H1 (cell line): Measurements from ENCODE around the gene ATP9B. TPM values are rescaled to one million over a fixed set of nuclear protein-coding genes. Genes with fewer than 3 reads are reported as not detected.

ENCODE experiments used
- CTCF ChIA-PET: fragments of 300-600 bp; sonication (Branson Sonifier 250); formaldehyde crosslinking; loops from one replicate; lab custom pipeline; 2021; ENCODE audit not compliant: partially characterized antibody; lab: Charles Lee
- POLR2A ChIA-PET: fragments of 300-600 bp; sonication (Branson Sonifier 250); formaldehyde crosslinking; loops from one replicate; lab custom pipeline; 2021; ENCODE audit warnings: inconsistent platforms; ENCODE audit not compliant: partially characterized antibody; lab: Charles Lee
- DNase-seq, 2 experiments: peaks; one replicate each; pipeline versions ENCODE4 v3.0.0 to v3.0.0-alpha.2; 2010 to 2022; ENCODE audit warnings: low spot score in 2 of 2, low read depth in 1 of 2, mixed read lengths in 1 of 2
- FAIRE-seq: peaks from 2 replicates; lab custom pipeline; 2011; peaks lifted over from hg19 to GRCh38; lab: Jason Lieb, UNC
- H2AFZ ChIP-seq: 2 replicates; pipeline ENCODE4 v1.8.1; 2012; ENCODE audit warnings: low read length, inconsistent platforms
- H2AK5ac ChIP-seq: 2 replicates; pipeline ENCODE4 v1.6.1; 2013; ENCODE audit warnings: low read depth, low read length
- H2BK120ac ChIP-seq: replicated peaks from 2 replicates; pipeline ENCODE3; 2013; ENCODE audit warnings: low read depth, low read length, inconsistent platforms
- H2BK12ac ChIP-seq: 2 replicates; pipeline ENCODE4 v1.6.1; 2013; ENCODE audit warnings: low read depth, low read length
- H2BK15ac ChIP-seq: 2 replicates; pipeline ENCODE4 v1.6.1; 2013; ENCODE audit warnings: low read length
- H2BK20ac ChIP-seq: 2 replicates; pipeline ENCODE4 v1.6.1; 2013; ENCODE audit warnings: low read length
- H2BK5ac ChIP-seq: 2 replicates; pipeline ENCODE4 v1.6.1; 2013; ENCODE audit warnings: low read depth, low read length
- H3K14ac ChIP-seq: 2 replicates; pipeline ENCODE4 v1.6.1; 2013; ENCODE audit warnings: inconsistent platforms; ENCODE audit not compliant: insufficient read length
- H3K18ac ChIP-seq: 2 replicates; pipeline ENCODE4 v1.6.1; 2013; ENCODE audit warnings: low read length; ENCODE audit errors: extremely low read depth
- H3K23ac ChIP-seq: 2 replicates; pipeline ENCODE4 v1.6.1; 2013; ENCODE audit warnings: inconsistent platforms; ENCODE audit not compliant: insufficient read length
- H3K23me2 ChIP-seq: 2 replicates; pipeline ENCODE4 v1.6.1; 2013; ENCODE audit warnings: low read depth, low read length
- H3K27ac ChIP-seq: 2 replicates; pipeline ENCODE4 v1.6.1; 2011; ENCODE audit warnings: low read depth, low read length, inconsistent platforms
- H3K27me3 ChIP-seq, 4 experiments: replicated peaks in 1 of 4; 1 replicate in 1 of 4; 2 replicates in 3 of 4; pipeline versions ENCODE4 v1.6.1 to v1.8.1; 2011 to 2013; ENCODE audit warnings: low read length in 3 of 4, mild to moderate bottlenecking in 3 of 4, inconsistent platforms in 2 of 4, mixed read lengths in 2 of 4, moderate library complexity in 1 of 4; ENCODE audit not compliant: control insufficient read depth in 3 of 4, insufficient read depth in 3 of 4; ENCODE audit errors: extremely low read depth in 1 of 4
- H3K36me3 ChIP-seq, 4 experiments: 2 replicates each; pipeline versions ENCODE4 v1.6.1 to v1.8.1; 2011 to 2013; ENCODE audit warnings: mild to moderate bottlenecking in 4 of 4, low read length in 3 of 4, moderate library complexity in 2 of 4, control low read depth in 1 of 4, inconsistent platforms in 1 of 4; ENCODE audit not compliant: insufficient read depth in 4 of 4, control insufficient read depth in 2 of 4
- H3K4ac ChIP-seq: replicated peaks from 2 replicates; pipeline ENCODE3; 2013; ENCODE audit warnings: low read length, low read depth, mixed read lengths, inconsistent platforms; ENCODE audit not compliant: insufficient read length
- H3K4me1 ChIP-seq, 4 experiments: replicated peaks in 1 of 4; 1 replicate in 1 of 4; 2 replicates in 3 of 4; pipeline versions ENCODE4 v1.6.1 to v1.8.1; 2011 to 2013; ENCODE audit warnings: low read length in 3 of 4, inconsistent platforms in 2 of 4, mixed read lengths in 1 of 4; ENCODE audit not compliant: insufficient read depth in 4 of 4, control insufficient read depth in 3 of 4
- H3K4me2 ChIP-seq, 2 experiments: 2 replicates each; pipeline versions ENCODE4 v1.6.1 to v1.8.1; 2011 to 2013; ENCODE audit warnings: low read depth in 2 of 2, low read length in 2 of 2, control low read depth in 1 of 2, inconsistent platforms in 1 of 2, mild to moderate bottlenecking in 1 of 2; ENCODE audit not compliant: insufficient read depth in 1 of 2
- H3K4me3 ChIP-seq, 4 experiments: fragments of 200-600, 300-600 bp in 1 of 4; sonication (generic), shearing (Covaris generic), sonication (Bioruptor Twin) in 1 of 4; 2 replicates each; pipeline versions ENCODE4 v1.5.1 to v1.8.1; 2011 to 2016; ENCODE audit warnings: low read length in 4 of 4, low read depth in 3 of 4, control low read depth in 2 of 4, inconsistent platforms in 2 of 4, mild to moderate bottlenecking in 2 of 4, mixed read lengths in 1 of 4, moderate library complexity in 1 of 4; ENCODE audit not compliant: insufficient read depth in 2 of 4; ENCODE audit errors: extremely low read depth in 1 of 4
- H3K56ac ChIP-seq: replicated peaks from 2 replicates; pipeline ENCODE3; 2013; ENCODE audit warnings: low read depth, mild to moderate bottlenecking, mixed read lengths, low read length, inconsistent platforms; ENCODE audit not compliant: insufficient read length
- H3K79me1 ChIP-seq: 2 replicates; pipeline ENCODE4 v1.6.1; 2013; ENCODE audit warnings: low read depth, low read length, control low read depth
- H3K79me2 ChIP-seq, 2 experiments: 2 replicates each; pipeline versions ENCODE4 v1.6.1 to v1.8.1; 2012 to 2013; ENCODE audit warnings: low read length in 2 of 2, mild to moderate bottlenecking in 2 of 2, inconsistent platforms in 1 of 2; ENCODE audit not compliant: insufficient read depth in 2 of 2, control insufficient read depth in 1 of 2
- H3K9ac ChIP-seq, 4 experiments: replicated peaks in 1 of 4; 1 replicate in 1 of 4; 2 replicates in 3 of 4; pipeline versions ENCODE4 v1.6.1 to v1.8.1; 2011 to 2013; ENCODE audit warnings: low read depth in 3 of 4, low read length in 3 of 4, control low read depth in 2 of 4, mild to moderate bottlenecking in 2 of 4, moderate library complexity in 2 of 4, inconsistent platforms in 1 of 4; ENCODE audit errors: extremely low read depth in 1 of 4
- H3K9me3 ChIP-seq, 2 experiments: 2 replicates each; pipeline versions ENCODE4 v1.6.1 to v1.8.1; 2012 to 2013; ENCODE audit warnings: mild to moderate bottlenecking in 2 of 2, moderate library complexity in 2 of 2, control low read depth in 1 of 2, inconsistent platforms in 1 of 2, low read depth in 1 of 2, low read length in 1 of 2, mixed read lengths in 1 of 2; ENCODE audit not compliant: insufficient read depth in 2 of 2
- H4K20me1 ChIP-seq, 2 experiments: replicated peaks in 1 of 2; 2 replicates each; pipeline versions ENCODE3 to v1.8.1; 2011 to 2013; ENCODE audit warnings: inconsistent platforms in 2 of 2, low read length in 2 of 2, mild to moderate bottlenecking in 1 of 2; ENCODE audit not compliant: insufficient read depth in 2 of 2, control insufficient read depth in 1 of 2
- H4K5ac ChIP-seq: 2 replicates; pipeline ENCODE4 v1.6.1; 2013; ENCODE audit warnings: low read length, low read depth, mixed read lengths, inconsistent platforms; ENCODE audit not compliant: insufficient read length
- H4K8ac ChIP-seq: 2 replicates; pipeline ENCODE4 v1.8.0; 2013; ENCODE audit warnings: mild to moderate bottlenecking, moderate library complexity, low read length, inconsistent platforms; ENCODE audit not compliant: insufficient read depth; ENCODE audit errors: extremely low read depth
- H4K91ac ChIP-seq: replicated peaks from 2 replicates; pipeline ENCODE3; 2013; ENCODE audit warnings: low read length, mixed read lengths, inconsistent platforms; ENCODE audit not compliant: insufficient read length
- CHD1 ChIP-seq: IDR thresholded peaks from 2 replicates; pipeline ENCODE4 v1.6.1; 2012; ENCODE audit warnings: low read depth, low read length, improper control_type of control experiment
- EZH2 ChIP-seq: fragments of 200-600 bp; sonication (generic); IDR thresholded peaks from 2 replicates; pipeline ENCODE4 v1.7.1; 2012; ENCODE audit warnings: low read depth, mild to moderate bottlenecking, moderate library complexity, low read length, inconsistent platforms; ENCODE audit not compliant: severe bottlenecking
- KDM4A ChIP-seq: IDR thresholded peaks from one replicate; pipeline ENCODE4 v1.7.1; 2012; ENCODE audit warnings: low read depth, mild to moderate bottlenecking, moderate library complexity, low read length, inconsistent platforms; ENCODE audit not compliant: severe bottlenecking
- SUZ12 ChIP-seq: fragments of 200-600 bp; sonication (generic); IDR thresholded peaks from 2 replicates; pipeline ENCODE4 v1.6.1; 2012; ENCODE audit warnings: mild to moderate bottlenecking, inconsistent platforms, low read length, moderate library complexity, mixed read lengths
- ZNF274 ChIP-seq: IDR thresholded peaks from 2 replicates; pipeline ENCODE4 v1.7.0; 2012; ENCODE audit warnings: low read length, borderline replicate concordance; ENCODE audit errors: extremely low read depth
- WGBS, 2 experiments: shearing (Covaris generic) in 1 of 2; methylation state at CpG; one replicate each; pipeline versions ENCODE4 v1.1.6 to v1.1.7; 2013 to 2015; ENCODE audit warnings: low lambda C conversion rate in 2 of 2, mixed read lengths in 2 of 2, inconsistent platforms in 1 of 2, low coverage in 1 of 2, missing lambda C conversion rate in 1 of 2; ENCODE audit not compliant: insufficient replicate concordance in 2 of 2, insufficient coverage in 1 of 2, insufficient read length in 1 of 2; ENCODE audit errors: extremely low coverage in 1 of 2, missing lambda C conversion rate in 1 of 2; 5-methylcytosine and 5-hydroxymethylcytosine counted together
- polyA plus RNA-seq, 7 experiments: library from polyadenylated mRNA; depleted of rRNA in 3 of 7; stranded (reverse) in 5 of 7; unstranded in 2 of 7; fragments of >200 nt in 5 of 7; fragments of 200-250 nt in 2 of 7; gene quantifications; 1 replicate in 5 of 7; 2 replicates in 1 of 7; 4 replicates in 1 of 7; pipeline versions ENCODE4 v1.2.1 to v1.2.3, GENCODE V29; 2011 to 2013; ENCODE audit warnings: missing spikeins in 2 of 7, mixed read lengths in 2 of 7
- total RNA-seq: library from RNA; stranded (reverse); fragmentation: NEBNext Ultra II Directional; extraction: Animal tissue kit (Norgen Biotek cat#: 25700); gene quantifications from 2 replicates; pipeline ENCODE4 v1.2.1, GENCODE V29; 2021
- TF ChIP-seq, protein P1 (sequence below): IDR thresholded peaks from 2 replicates; pipeline ENCODE4 v1.6.1; 2012; ENCODE audit warnings: inconsistent platforms
- TF ChIP-seq, protein P2 (sequence below): IDR thresholded peaks from 2 replicates; pipeline ENCODE4 v1.6.1; 2012; ENCODE audit warnings: inconsistent platforms

Gene ATP9B
- total and polyA plus RNA-seq, 2 of the 8 experiments (the other 6 are each of a cell fraction or from before 2014, with no cell fraction given) = 15.1 to 21.7 TPM

DNA sequence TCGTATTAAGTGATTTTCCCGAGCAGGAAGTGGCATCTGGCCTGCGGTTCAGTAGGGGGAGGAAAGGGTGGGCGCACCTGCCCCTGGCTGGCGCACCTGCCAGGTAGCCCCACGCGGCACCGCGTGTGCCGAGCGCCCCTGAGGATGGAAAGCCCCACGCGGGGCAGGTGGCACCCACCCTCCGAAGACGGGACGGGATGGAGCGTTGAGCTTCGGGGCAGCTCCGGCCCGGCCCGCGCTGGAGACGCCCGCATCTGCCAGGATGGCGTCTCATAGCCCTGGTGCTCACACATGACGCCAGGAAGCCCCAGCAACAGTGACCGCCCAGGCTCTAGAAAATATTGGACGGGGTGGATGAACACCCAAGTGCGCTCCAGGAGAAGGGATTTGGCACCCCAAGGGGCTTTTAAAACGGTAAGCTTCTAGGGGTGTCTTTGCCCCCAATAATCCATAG is 324.0 kb downstream of the ATP9B start:
- Histone ChIP-seq H4K8ac (no peak overlapping the region), H3K9ac (0 out of 7 replicates have a peak overlapping the region, but pooled peaks of 1 of the 4 experiments have one; percentile 4), H3K23me2 (peaks cover 2% of the 10 kb centered on the region; the same call in 1 of the 2 replicates), H2BK20ac (no peak overlapping the region), H4K5ac (no peak overlapping the region), H3K14ac (no peak overlapping the region), H2BK15ac (no peak overlapping the region), H3K4ac (no peak overlapping the region), H3K4me1 (peaks cover 0 to 12% (median 7%) of the 10 kb centered on the region in 4 experiments; a peak in 5 of 7 replicates), H2BK12ac (no peak overlapping the region), H2AK5ac (no peak overlapping the region), H2BK120ac (no peak overlapping the region), H3K36me3 (no peaks in the 10 kb centered on the region; a peak in 1 of 8 replicates), H3K27me3 (peaks cover 32 to 61% (median 52%) of the 10 kb centered on the region in 4 experiments), H3K4me3 (peak overlapping the region; percentile 9 to 66 (median 30); a peak in 7 of 8 replicates), H2AFZ (no peak overlapping the region), H3K79me1 (no peaks in the 10 kb centered on the region), H2BK5ac (no peak overlapping the region), H3K56ac (no peak overlapping the region), H3K27ac (no peak overlapping the region), H3K23ac (no peak overlapping the region), H3K4me2 (peak overlapping the region; percentile 74 to 78), H4K20me1 (peaks cover 1 to 2% of the 10 kb centered on the region in 2 experiments), H3K9me3 (no peaks in the 10 kb centered on the region), H3K18ac (no peak overlapping the region; the same call in 1 of the 2 replicates), H3K79me2 (no peaks in the 10 kb centered on the region), H4K91ac (no peak overlapping the region)
- 10% methylated on average over 23 of the region's 30 CpGs; no CpG with 5 or more reads in 1 of the 2 experiments for WGBS, 2 experiments
- DNase-seq (no peak), FAIRE-seq (no peak)
- ChIA-PET POLR2A (interaction anchor here (1.1 to 1.6 kb wide), 4 partner anchors 9 to 13 kb away, joined by 3 to 6 read pairs (median 3); no protein-coding TSS in a partner anchor), CTCF (interaction anchor here (1.0 to 8.9 kb wide), 4 partner anchors 13 to 130 kb away, joined by 3 to 62 read pairs (median 4); no protein-coding TSS in a partner anchor)
- TF ChIP-seq EZH2 (peak; percentile 67), ZNF274 (no peak), SUZ12 (peak; percentile 71), CHD1 (no peak), KDM4A (peak; percentile 35)
- TF ChIP-seq, protein P1, sequence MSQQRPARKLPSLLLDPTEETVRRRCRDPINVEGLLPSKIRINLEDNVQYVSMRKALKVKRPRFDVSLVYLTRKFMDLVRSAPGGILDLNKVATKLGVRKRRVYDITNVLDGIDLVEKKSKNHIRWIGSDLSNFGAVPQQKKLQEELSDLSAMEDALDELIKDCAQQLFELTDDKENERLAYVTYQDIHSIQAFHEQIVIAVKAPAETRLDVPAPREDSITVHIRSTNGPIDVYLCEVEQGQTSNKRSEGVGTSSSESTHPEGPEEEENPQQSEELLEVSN = peak; percentile 57
- TF ChIP-seq, protein P2, sequence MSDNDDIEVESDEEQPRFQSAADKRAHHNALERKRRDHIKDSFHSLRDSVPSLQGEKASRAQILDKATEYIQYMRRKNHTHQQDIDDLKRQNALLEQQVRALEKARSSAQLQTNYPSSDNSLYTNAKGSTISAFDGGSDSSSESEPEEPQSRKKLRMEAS = peak; percentile 46
